ENCODE measurements around the gene HSD11B2. TPM values are rescaled to one million over a fixed set of nuclear protein-coding genes. Genes with fewer than 3 reads are reported as not detected.

Gene HSD11B2
- total and polyA plus RNA-seq, 4 experiments from 2014 or later: 0.29 TPM; not detected in 3

GRCh38 chr16:67419931-67420330, 11.0 kb upstream of the HSD11B2 start:
- no peaks in the 10 kb centered on the region for H3K9me3 ChIP-seq (ENCODE audit: control insufficient read depth in 1 of 2, low read length in 2 of 2)
- Mint-ChIP-seq H3K27ac (no peak overlapping the region), H3K4me3 (no peak overlapping the region), H3K4me1 (peaks cover 5 to 16% (median 8%) of the 10 kb centered on the region in 4 donors), H3K27me3 (peaks cover 23 to 29% of the 10 kb centered on the region in 2 donors), H3K9me3 (no peaks in the 10 kb centered on the region), H3K36me3 (no peaks in the 10 kb centered on the region)
- H3K36me3 ChIP-seq (ENCODE audit: insufficient read depth, low read length): no peaks in the 10 kb centered on the region
- H3K4me1 ChIP-seq (ENCODE audit: insufficient read depth, low read length): peaks cover 9% of the 10 kb centered on the region
- ChIA-PET POLR2A (ENCODE audit: partially characterized antibody) (no interaction called here), CTCF (ENCODE audit: partially characterized antibody) (interaction anchor here (1.0 kb wide), 1 partner anchor 8 kb away, joined by 3 read pairs; no protein-coding TSS in a partner anchor)
- H3K27me3 ChIP-seq (ENCODE audit: insufficient read depth, low read length): peaks cover 17% of the 10 kb centered on the region
- no peak overlapping the region for H3K27ac ChIP-seq (ENCODE audit: low read depth, low read length)
- no peak for DNase-seq
- intact Hi-C loops (cut with micrococcal nuclease): no loop called here
- H3K4me3 ChIP-seq (ENCODE audit: low read length in 2 of 2): no peak overlapping the region

- intact Hi-C loops (cut with micrococcal nuclease): no loop called here
- Mint-ChIP-seq H3K36me3 (no peaks in the 10 kb centered on the region), H3K27me3 (peaks cover 29 to 36% of the 10 kb centered on the region in 2 donors), H3K9me3 (no peaks in the 10 kb centered on the region), H3K27ac (no peak overlapping the region), H3K4me3 (no peak overlapping the region), H3K4me1 (peaks cover 3 to 12% (median 4%) of the 10 kb centered on the region in 4 donors)
- POLR2A ChIA-PET (ENCODE audit: partially characterized antibody): no interaction called here
- H3K4me3 ChIP-seq (ENCODE audit: low read length in 2 of 2): no peak overlapping the region
- H3K36me3 ChIP-seq (ENCODE audit: insufficient read depth, low read length): no peaks in the 10 kb centered on the region
- H3K27me3 ChIP-seq (ENCODE audit: insufficient read depth, low read length): peaks cover 17% of the 10 kb centered on the region
- no peak overlapping the region for H3K27ac ChIP-seq (ENCODE audit: low read depth, low read length)
- peaks cover 5% of the 10 kb centered on the region for H3K4me1 ChIP-seq (ENCODE audit: insufficient read depth, low read length)
- DNase-seq: no peak
- CTCF ChIA-PET (ENCODE audit: partially characterized antibody): no interaction called here
- H3K9me3 ChIP-seq (ENCODE audit: control insufficient read depth in 1 of 2, low read length in 2 of 2): no peaks in the 10 kb centered on the region
These were observed 9.9 kb upstream of the HSD11B2 start for GRCh38 chr16:67421030-67421429.

DNA sequence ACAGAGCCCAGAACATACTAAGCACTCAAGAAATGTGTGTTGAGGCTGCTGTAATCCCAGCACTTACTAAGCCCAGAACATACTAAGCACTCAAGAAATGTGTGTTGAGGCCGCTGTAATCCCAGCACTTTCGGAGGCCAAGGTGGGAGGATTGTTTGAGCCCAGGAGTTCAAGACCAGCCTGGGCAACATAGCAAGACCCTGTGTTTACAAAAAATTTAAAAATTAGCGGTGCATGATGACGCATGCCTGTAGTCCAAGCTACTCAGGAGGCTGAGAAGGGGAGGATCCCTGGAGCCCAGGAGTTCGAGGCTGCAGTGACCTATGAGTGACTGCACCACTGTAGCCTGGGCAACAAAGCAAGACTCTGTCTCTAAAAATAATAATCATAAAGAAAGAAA, 7.9 kb upstream of the HSD11B2 start:
- POLR2A ChIA-PET (ENCODE audit: partially characterized antibody): no interaction called here
- no peak overlapping the region for H3K4me3 Mint-ChIP-seq
- no peaks in the 10 kb centered on the region for H3K9me3 Mint-ChIP-seq

DNA sequence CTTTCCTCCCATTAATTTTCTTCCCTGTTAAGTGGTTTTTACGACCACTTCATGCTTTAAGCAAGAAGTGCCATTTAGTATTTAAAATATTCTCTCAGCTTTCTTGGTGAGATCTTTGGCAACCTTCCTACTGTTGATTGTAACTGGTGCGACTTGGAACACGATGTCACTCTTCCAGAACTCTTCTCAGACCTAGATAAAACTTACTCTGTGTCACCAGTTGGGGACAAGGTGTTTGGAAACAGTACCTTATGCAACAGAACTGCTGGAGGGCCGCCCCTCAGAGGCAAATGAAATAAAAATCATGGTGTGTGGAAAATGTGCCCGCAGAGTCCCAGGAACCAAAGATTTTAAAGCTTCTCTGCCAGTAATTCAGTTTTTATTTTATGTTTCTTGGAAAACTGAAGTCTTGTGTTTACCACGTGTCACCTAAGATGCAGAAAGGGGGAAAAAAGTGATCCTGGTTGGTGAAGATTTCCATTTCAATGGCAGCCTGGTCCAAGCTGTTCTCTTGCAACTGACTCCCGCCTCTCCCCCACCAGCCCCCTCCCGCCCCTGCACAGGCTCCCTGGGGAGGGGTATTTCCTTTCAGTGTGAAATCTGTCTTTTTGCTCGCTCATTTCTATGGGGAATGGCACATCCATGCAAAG, 7.2 kb upstream of the HSD11B2 start:
- no peaks in the 10 kb centered on the region for H3K4me1 Mint-ChIP-seq
- H3K9me3 ChIP-seq (ENCODE audit: control insufficient read depth in 1 of 2, low read length in 2 of 2): no peaks in the 10 kb centered on the region
- intact Hi-C loops (cut with micrococcal nuclease): no loop called here
- H3K27ac ChIP-seq (ENCODE audit: low read depth, low read length): no peak overlapping the region
- no peak overlapping the region for H3K4me3 Mint-ChIP-seq
- H3K27ac Mint-ChIP-seq: no peak overlapping the region
- no peaks in the 10 kb centered on the region for H3K36me3 Mint-ChIP-seq
- H3K9me3 Mint-ChIP-seq: no peaks in the 10 kb centered on the region
- DNase-seq: no peak
- H3K4me1 ChIP-seq (ENCODE audit: insufficient read depth, low read length): no peaks in the 10 kb centered on the region
- no peaks in the 10 kb centered on the region for H3K36me3 ChIP-seq (ENCODE audit: insufficient read depth, low read length)
- POLR2A ChIA-PET (ENCODE audit: partially characterized antibody): no interaction called here
- peaks cover 28 to 40% of the 10 kb centered on the region in 2 donors for H3K27me3 Mint-ChIP-seq
- peaks cover 8% of the 10 kb centered on the region for H3K27me3 ChIP-seq (ENCODE audit: insufficient read depth, low read length)
- no peak overlapping the region for H3K4me3 ChIP-seq (ENCODE audit: low read length in 2 of 2)
- CTCF ChIA-PET (ENCODE audit: partially characterized antibody): interaction anchor here (1.0 kb wide), 2 partner anchors 8 to 24 kb away, joined by 3 to 4 read pairs; partner anchors contain the start of gene ZDHHC1

More for the DNA sequence above, 7.9 kb upstream of the HSD11B2 start:
- no peaks in the 10 kb centered on the region for H3K36me3 Mint-ChIP-seq
- peaks cover 28 to 38% of the 10 kb centered on the region in 2 donors for H3K27me3 Mint-ChIP-seq
- CTCF ChIA-PET (ENCODE audit: partially characterized antibody): interaction anchor here (1.0 kb wide), 1 partner anchor 25 kb away, joined by 3 read pairs; no protein-coding TSS in a partner anchor
- H3K4me3 ChIP-seq (ENCODE audit: low read length in 2 of 2): no peak overlapping the region
- no peaks in the 10 kb centered on the region for H3K4me1 ChIP-seq (ENCODE audit: insufficient read depth, low read length)
- no peaks in the 10 kb centered on the region for H3K4me1 Mint-ChIP-seq
- no peaks in the 10 kb centered on the region for H3K36me3 ChIP-seq (ENCODE audit: insufficient read depth, low read length)
- H3K27ac ChIP-seq (ENCODE audit: low read depth, low read length): no peak overlapping the region
- no peaks in the 10 kb centered on the region for H3K9me3 ChIP-seq (ENCODE audit: control insufficient read depth in 1 of 2, low read length in 2 of 2)
- DNase-seq: no peak
- no peak overlapping the region for H3K27ac Mint-ChIP-seq
- H3K27me3 ChIP-seq (ENCODE audit: insufficient read depth, low read length): peaks cover 8% of the 10 kb centered on the region
- intact Hi-C loops (cut with micrococcal nuclease): no loop called here

DNA sequence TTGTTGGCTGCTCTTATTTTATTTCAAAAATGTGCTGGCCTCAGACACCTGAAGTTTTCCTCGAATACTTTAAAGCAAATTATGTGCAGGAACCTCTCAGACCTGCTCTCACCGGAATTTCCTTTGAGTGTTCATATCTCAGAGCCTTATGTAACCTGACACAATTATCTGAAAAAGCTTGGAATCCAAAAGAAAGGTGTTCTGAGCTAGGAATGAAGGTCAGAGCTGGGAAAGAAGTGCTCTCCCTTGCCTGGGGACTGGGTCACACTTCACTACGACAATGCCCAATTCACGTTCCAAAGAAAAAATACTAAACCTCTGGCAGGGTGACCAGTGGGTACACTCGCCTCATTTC, 6.7 kb upstream of the HSD11B2 start:
- CTCF ChIA-PET (ENCODE audit: partially characterized antibody): interaction anchor here (1.0 kb wide), 1 partner anchor 9 kb away, joined by 4 read pairs; the partner anchor contains the start of gene ZDHHC1
- POLR2A ChIA-PET (ENCODE audit: partially characterized antibody): no interaction called here
- no peak for DNase-seq
- no peaks in the 10 kb centered on the region for H3K4me1 ChIP-seq (ENCODE audit: insufficient read depth, low read length)
- no peak overlapping the region for H3K27ac Mint-ChIP-seq
- H3K9me3 Mint-ChIP-seq: no peaks in the 10 kb centered on the region
- H3K36me3 ChIP-seq (ENCODE audit: insufficient read depth, low read length): no peaks in the 10 kb centered on the region
- peaks cover 0 to 2% (median 0%) of the 10 kb centered on the region in 4 donors for H3K4me1 Mint-ChIP-seq
- no peaks in the 10 kb centered on the region for H3K9me3 ChIP-seq (ENCODE audit: control insufficient read depth in 1 of 2, low read length in 2 of 2)
- H3K36me3 Mint-ChIP-seq: no peaks in the 10 kb centered on the region
- H3K27me3 Mint-ChIP-seq: peaks cover 32 to 44% of the 10 kb centered on the region in 2 donors
- H3K4me3 Mint-ChIP-seq: no peak overlapping the region
- H3K27ac ChIP-seq (ENCODE audit: low read depth, low read length): no peak overlapping the region
- H3K27me3 ChIP-seq (ENCODE audit: insufficient read depth, low read length): peaks cover 12% of the 10 kb centered on the region
- intact Hi-C loops (cut with micrococcal nuclease): no loop called here
- no peak overlapping the region for H3K4me3 ChIP-seq (ENCODE audit: low read length in 2 of 2)

GRCh38 chr16:67425061-67425460, 5.9 kb upstream of the HSD11B2 start:
- peaks cover 0 to 3% (median under 1%) of the 10 kb centered on the region in 4 donors for H3K4me1 Mint-ChIP-seq
- H3K36me3 Mint-ChIP-seq: no peaks in the 10 kb centered on the region
- Histone ChIP-seq H3K27me3 (ENCODE audit: insufficient read depth, low read length) (peaks cover 20% of the 10 kb centered on the region), H3K36me3 (ENCODE audit: insufficient read depth, low read length) (no peaks in the 10 kb centered on the region), H3K4me3 (ENCODE audit: low read length in 2 of 2) (no peak overlapping the region), H3K4me1 (ENCODE audit: insufficient read depth, low read length) (no peaks in the 10 kb centered on the region), H3K9me3 (ENCODE audit: control insufficient read depth in 1 of 2, low read length in 2 of 2) (no peaks in the 10 kb centered on the region), H3K27ac (ENCODE audit: low read depth, low read length) (no peak overlapping the region)
- intact Hi-C loops (cut with micrococcal nuclease): no loop called here
- H3K9me3 Mint-ChIP-seq: peaks cover 0 to under 1% (median 0%) of the 10 kb centered on the region in 8 donors
- no peak for DNase-seq
- peaks cover 36 to 42% of the 10 kb centered on the region in 2 donors for H3K27me3 Mint-ChIP-seq
- H3K27ac Mint-ChIP-seq: no peak overlapping the region
- no peak overlapping the region for H3K4me3 Mint-ChIP-seq
- POLR2A ChIA-PET (ENCODE audit: partially characterized antibody): no interaction called here
- CTCF ChIA-PET (ENCODE audit: partially characterized antibody): interaction anchor here (1.0 kb wide), 1 partner anchor 9 kb away, joined by 4 read pairs; the partner anchor contains the start of gene ZDHHC1

DNA sequence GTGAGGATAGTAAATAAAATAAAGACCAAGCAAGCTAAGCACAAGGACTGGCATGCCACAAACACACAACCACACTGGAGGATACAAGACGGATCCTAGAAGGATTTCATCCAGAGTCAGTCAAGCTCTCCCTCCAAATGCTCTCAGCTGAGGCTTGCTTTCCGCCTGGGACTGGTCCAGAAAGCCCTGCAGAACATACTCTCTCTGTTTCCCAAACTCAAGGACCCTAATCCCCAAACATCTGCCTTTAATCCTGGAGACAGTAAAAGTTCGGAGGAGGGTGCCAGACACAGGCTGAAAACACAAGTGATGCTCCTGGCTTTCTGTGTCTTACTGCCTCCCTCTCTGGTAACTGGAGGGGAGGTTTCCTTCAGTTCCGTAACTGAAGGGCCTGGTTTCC, 5.3 kb upstream of the HSD11B2 start:
- Mint-ChIP-seq H3K27ac (no peak overlapping the region), H3K4me3 (no peak overlapping the region), H3K27me3 (peaks cover 40 to 45% of the 10 kb centered on the region in 2 donors), H3K4me1 (peaks cover 0 to 6% (median 4%) of the 10 kb centered on the region in 4 donors), H3K9me3 (peaks cover 0 to 2% (median 0%) of the 10 kb centered on the region in 8 donors), H3K36me3 (no peaks in the 10 kb centered on the region)
- Histone ChIP-seq H3K27me3 (ENCODE audit: insufficient read depth, low read length) (peaks cover 20% of the 10 kb centered on the region), H3K9me3 (ENCODE audit: control insufficient read depth in 1 of 2, low read length in 2 of 2) (no peaks in the 10 kb centered on the region), H3K27ac (ENCODE audit: low read depth, low read length) (no peak overlapping the region), H3K4me1 (ENCODE audit: insufficient read depth, low read length) (no peaks in the 10 kb centered on the region), H3K4me3 (ENCODE audit: low read length in 2 of 2) (no peak overlapping the region), H3K36me3 (ENCODE audit: insufficient read depth, low read length) (no peaks in the 10 kb centered on the region)
- intact Hi-C loops (cut with micrococcal nuclease): no loop called here
- ChIA-PET POLR2A (ENCODE audit: partially characterized antibody) (no interaction called here), CTCF (ENCODE audit: partially characterized antibody) (no interaction called here)
- no peak for DNase-seq
